Measurements from ENCODE around the gene CAPN1.

Gene CAPN1

DNA sequence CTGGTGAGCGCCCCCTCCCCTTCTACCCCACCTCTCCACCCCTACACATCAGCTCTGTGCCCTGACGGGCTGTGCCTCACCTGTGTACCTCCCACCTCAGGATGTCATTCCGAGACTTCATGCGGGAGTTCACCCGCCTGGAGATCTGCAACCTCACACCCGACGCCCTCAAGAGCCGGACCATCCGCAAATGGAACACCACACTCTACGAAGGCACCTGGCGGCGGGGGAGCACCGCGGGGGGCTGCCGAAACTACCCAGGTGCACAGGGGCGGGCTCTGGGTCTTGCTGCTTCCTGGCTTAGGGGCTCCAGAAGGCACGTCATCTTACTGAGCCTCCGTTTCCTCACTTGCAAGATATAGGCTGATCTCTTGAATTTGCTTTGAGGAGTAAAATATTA lies 6.8 kb downstream of the CAPN1 start:
- in situ Hi-C loops (cut with HindIII; ENCODE audit: low sequenced_read_pairs), result no loop called here

DNA sequence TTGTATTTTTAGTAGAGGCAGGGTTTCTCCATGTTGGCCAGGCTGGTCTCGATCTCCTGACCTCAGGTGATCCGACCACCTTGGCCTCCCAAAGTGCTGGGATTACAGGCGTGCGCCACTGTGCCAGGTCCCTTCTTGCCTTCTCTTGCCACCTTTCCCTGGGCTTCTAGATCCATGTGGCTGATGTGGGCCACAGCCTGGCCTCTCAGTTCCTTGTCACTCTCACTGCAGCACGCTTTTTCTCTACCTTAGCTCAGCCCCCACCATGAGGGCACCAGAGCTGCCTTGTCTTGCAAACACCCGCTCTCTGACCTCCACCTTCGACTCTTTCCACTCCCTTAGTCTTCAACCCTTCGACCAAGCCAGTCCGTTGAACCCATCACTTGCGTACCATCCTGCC lies 7.5 kb downstream of the CAPN1 start:
- in situ Hi-C loops (cut with HindIII; ENCODE audit: low sequenced_read_pairs), result no loop called here

DNA sequence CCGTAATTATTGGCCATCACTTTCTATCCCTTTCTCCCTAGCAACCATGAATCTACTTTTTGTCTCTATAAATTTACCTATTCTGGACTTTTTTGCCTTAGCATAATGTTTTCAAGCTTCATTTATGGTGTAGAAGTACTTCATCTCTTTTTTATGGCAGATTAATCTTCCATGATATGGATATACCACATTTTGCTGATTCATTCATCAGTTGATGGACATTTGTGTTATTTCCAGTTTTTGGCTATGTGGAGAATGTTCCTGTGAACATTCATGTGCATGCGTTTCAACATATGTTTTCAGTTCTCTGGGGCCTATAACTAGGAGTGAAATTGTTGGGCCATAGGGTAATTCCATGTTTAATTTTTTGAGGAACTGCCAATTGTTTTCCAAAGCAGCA lies 12.8 kb downstream of the CAPN1 start:
- in situ Hi-C loops (cut with HindIII; ENCODE audit: low sequenced_read_pairs), result loop anchor here (5.0 to 10.0 kb wide), 2 partner anchors 57 to 60 kb away; no protein-coding TSS in a partner anchor

DNA sequence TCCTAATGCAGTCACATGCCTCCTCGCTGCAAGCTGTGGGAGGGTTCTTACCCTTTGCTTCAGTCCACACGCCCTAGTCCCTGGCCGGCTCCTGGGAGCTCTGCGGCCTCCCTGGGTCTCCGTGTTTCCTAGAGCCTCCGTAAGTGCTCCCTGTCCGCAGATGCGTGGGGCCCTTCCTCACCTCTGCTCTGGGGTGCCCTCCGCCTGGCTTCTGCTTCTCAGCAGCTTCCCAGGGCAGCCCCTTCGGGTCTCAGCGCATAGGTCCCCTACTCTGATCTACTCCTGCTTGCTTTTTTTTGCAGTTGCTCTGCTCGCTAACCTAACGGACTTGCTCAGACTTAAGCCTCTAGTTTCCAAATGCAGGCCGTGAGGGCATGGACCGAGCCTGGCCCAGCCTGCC lies 22.4 kb downstream of the CAPN1 start:
- in situ Hi-C loops (cut with HindIII; ENCODE audit: low sequenced_read_pairs), result no loop called here

DNA sequence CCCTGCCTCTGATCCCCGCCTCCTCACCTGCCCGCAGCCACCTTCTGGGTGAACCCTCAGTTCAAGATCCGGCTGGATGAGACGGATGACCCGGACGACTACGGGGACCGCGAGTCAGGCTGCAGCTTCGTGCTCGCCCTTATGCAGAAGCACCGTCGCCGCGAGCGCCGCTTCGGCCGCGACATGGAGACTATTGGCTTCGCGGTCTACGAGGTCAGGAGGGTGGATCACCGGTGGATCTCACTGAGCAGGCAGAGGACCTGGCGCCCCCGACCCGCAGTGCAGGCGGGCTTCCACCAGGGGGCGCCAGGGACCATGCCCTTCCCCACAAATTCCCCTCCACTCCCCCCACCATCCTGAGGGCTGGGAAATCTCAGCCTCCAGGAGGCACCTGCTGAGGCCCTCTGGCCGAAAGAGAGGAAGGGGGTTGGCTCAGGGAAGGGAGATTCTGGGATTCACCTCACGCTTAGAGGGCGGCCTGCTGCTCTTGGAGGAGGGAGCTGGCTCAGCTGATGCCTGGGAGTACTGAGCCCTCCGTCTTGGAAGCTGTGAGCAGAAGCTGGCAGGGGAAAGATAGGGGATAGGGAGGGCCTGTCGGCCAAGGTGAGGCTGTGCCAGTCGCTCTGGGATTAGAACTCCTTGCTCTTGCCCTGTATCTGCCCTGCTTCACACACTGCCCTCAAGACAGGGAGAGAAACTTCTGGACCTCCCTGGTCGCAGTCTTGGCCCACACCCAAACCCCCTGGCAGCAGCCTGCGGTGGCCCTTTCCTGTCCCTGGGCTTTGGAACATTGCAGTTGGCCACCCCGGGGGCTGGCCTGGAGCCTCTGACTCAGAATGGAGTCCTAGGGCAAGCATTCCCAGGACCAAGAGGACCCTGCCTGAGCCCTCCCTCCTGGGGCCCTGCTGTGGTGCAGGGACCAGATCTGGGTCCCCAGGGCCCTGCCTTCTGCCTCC lies 23.2 kb downstream of the CAPN1 start:
- in situ Hi-C loops (cut with HindIII; ENCODE audit: low sequenced_read_pairs), result no loop called here

DNA sequence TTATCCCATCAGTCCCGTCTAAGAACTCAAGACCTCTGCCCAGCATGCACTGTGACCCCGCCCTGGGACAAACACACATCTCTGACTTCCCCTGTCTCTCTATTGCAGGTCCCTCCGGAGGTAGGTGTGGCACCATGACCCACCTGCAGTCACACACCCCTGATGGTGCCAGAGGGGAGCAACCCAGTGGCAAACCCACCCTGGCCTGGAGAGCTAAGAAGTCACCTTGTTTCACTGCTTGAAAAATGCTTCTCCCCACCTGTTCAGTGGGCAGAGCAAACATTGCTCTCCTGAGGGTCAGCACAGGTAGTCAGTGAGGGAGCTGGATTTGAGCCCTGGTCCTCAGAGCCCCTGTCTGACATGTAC lies 23.9 kb downstream of the CAPN1 start:
- in situ Hi-C loops (cut with HindIII; ENCODE audit: low sequenced_read_pairs), result no loop called here

DNA sequence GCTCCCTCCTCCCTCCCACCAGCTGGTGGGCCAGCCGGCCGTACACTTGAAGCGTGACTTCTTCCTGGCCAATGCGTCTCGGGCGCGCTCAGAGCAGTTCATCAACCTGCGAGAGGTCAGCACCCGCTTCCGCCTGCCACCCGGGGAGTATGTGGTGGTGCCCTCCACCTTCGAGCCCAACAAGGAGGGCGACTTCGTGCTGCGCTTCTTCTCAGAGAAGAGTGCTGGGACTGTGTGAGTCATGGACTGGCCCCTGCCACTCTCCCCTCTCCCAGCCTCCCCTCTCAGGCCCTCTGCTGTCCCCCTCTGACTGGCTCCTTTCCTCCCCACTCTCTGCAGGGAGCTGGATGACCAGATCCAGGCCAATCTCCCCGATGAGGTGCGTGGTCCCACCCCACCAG lies 24.7 kb downstream of the CAPN1 start:
- in situ Hi-C loops (cut with HindIII; ENCODE audit: low sequenced_read_pairs), result no loop called here

DNA sequence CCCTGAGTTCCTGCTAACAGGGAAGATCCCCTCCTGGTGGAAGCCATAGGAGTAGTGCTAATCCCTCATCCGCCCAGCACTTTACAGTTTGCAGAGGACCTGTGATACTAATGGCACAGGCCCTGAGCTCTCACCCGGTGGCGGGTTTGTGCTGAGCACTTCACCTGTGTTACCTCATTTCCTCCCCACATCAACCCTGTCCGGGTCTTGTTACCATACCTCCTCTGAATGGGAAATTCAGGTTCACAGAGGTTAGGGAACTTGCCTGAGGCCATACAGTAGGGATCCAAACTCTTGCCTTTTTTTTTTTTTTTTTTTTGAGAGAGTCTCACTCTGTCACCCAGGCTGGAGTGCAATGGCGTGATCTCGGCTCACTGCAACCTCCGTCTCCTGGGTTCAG lies 25.2 kb downstream of the CAPN1 start:
- in situ Hi-C loops (cut with HindIII; ENCODE audit: low sequenced_read_pairs), result no loop called here

DNA sequence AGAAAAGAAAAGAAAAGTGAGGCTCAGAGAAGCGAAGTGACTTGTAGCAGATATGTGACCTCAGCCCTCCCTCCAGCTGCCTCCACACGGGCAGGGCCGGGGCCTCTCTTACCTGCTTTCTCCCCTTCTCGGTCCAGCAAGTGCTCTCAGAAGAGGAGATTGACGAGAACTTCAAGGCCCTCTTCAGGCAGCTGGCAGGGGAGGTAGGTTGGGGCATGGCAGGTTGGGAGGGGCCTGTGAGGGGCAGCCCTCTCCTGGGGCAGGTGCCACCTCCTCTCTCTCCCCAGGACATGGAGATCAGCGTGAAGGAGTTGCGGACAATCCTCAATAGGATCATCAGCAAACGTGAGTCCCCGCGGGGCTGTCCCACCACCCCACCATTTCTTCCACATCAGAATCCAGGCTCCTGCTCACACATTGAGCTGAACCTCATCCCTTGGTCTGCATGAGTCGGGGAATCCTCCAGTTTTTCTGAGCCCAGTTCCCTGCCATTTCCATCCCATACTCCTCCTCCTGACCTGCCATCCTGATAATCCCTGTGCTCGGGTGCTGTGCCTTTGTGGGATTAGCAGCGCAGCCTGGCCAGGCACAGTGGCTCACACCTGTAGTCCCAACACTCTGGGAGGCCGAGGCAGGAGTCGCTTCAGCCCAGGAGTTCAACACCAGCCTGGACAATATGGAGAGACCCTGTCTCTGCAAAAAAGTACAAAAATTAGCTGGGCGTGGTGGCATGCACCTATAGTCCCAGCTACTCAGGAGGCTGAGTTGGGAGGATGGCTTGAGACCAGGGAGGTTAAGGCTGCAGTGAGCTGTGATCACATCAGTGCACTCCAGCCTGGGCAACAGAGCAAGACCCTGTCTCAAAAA lies 26.4 kb downstream of the CAPN1 start:
- in situ Hi-C loops (cut with HindIII; ENCODE audit: low sequenced_read_pairs), result no loop called here

DNA sequence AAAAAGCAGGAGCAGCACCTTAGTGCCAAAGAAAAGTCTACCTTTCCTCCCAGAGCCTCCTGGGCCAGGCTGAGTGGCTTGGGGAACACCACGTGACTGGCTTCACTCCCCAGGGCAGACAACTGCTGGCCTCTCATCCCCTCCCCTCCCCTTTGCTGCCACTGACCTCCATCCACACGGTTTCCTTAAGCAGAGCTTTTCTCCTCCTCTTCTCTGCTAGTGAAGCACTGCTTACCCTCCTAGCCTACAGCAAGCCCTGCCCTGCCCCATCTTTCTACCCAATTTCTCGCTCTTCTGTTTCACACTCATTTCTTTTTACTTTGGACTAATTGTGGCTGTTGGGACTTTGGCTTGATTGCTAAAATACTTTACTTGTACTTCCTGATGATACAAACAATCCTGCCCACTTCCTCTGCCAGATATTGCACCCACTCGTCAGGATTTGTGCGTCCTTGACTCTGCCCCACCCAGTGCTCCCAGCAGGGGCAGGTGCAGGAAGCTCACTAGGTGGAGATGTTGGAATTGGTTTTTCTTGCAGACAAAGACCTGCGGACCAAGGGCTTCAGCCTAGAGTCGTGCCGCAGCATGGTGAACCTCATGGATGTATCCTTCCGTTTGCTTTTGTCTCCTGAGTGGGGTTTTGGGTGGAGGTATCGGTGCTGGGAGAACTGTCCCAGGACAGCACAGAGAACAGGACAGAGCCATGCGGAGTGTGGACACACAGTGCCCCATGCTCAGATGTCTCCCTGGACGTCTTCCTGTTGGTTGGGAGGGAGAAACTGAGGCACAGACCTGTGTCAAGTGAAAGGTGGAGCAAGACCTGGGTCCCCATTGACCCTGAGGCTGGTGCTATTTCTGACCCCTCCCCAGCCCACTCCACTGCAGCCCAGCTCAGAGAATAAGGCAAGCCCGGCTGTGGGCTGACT lies 27.3 kb downstream of the CAPN1 start:
- in situ Hi-C loops (cut with HindIII; ENCODE audit: low sequenced_read_pairs), result no loop called here

DNA sequence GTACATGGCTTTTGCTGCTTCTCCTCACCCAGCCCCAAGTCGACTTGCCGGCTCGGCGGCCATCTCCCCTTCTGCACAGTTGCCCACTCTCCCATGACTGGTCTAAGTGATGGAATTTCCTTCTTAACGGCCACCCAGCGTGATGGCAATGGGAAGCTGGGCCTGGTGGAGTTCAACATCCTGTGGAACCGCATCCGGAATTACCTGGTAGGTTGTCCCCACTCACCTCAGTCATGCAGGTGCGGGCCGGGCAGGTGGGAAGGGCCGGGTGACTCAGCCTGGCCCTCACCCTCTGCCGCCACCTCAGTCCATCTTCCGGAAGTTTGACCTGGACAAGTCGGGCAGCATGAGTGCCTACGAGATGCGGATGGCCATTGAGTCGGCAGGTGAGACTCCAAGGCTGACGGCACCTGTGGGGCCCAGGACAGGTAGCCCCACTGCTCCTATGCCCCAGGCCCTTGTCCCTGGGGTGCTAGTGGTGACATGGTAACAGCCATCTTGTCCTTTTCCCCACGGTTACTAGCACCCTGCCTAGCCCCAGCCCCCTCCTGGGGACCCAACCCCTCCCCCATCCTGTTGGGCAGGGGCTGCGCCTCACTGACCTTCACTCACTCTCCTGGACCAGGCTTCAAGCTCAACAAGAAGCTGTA lies 28.1 kb downstream of the CAPN1 start:
- in situ Hi-C loops (cut with HindIII; ENCODE audit: low sequenced_read_pairs), result loop anchor here (5.0 kb wide), 1 partner anchor 93 kb away; the partner anchor contains the start of gene ZNHIT2

DNA sequence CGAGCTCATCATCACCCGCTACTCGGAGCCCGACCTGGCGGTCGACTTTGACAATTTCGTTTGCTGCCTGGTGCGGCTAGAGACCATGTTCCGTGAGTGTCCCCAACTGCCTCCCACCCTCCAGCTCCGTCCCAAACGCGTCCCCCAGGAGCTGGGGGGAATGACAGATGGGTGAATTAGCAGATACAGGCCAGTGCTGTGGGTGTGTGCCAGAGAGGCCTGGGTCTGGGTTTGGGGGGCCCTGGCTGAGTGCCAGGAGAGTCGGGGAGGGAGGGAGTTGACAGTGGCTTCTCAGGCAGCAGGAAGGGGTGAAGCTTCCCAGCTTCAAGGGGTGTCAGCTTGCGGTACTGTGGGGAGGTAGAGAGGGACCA lies 28.6 kb downstream of the CAPN1 start:
- in situ Hi-C loops (cut with HindIII; ENCODE audit: low sequenced_read_pairs), result loop anchor here (5.0 kb wide), 1 partner anchor 93 kb away; the partner anchor contains the start of gene ZNHIT2

DNA sequence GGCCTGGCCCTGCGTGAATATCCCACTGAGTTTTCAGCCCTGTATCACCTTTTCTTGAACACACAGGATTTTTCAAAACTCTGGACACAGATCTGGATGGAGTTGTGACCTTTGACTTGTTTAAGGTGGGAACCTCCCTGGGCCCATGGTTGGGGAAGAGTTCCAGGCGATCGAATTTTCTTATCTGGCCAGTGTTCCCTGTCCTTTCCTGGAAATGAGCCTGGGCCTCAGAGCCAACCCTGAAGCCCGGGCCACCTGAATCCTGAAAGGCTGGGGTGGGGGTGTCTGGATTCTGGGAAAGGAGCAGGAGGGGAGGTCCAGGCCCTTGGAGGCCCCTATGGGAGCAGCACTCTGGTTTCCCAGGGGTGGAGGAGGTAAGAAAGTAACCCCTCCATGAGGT lies 29.0 kb downstream of the CAPN1 start:
- in situ Hi-C loops (cut with HindIII; ENCODE audit: low sequenced_read_pairs), result loop anchor here (5.0 kb wide), 1 partner anchor 93 kb away; the partner anchor contains the start of gene ZNHIT2

DNA sequence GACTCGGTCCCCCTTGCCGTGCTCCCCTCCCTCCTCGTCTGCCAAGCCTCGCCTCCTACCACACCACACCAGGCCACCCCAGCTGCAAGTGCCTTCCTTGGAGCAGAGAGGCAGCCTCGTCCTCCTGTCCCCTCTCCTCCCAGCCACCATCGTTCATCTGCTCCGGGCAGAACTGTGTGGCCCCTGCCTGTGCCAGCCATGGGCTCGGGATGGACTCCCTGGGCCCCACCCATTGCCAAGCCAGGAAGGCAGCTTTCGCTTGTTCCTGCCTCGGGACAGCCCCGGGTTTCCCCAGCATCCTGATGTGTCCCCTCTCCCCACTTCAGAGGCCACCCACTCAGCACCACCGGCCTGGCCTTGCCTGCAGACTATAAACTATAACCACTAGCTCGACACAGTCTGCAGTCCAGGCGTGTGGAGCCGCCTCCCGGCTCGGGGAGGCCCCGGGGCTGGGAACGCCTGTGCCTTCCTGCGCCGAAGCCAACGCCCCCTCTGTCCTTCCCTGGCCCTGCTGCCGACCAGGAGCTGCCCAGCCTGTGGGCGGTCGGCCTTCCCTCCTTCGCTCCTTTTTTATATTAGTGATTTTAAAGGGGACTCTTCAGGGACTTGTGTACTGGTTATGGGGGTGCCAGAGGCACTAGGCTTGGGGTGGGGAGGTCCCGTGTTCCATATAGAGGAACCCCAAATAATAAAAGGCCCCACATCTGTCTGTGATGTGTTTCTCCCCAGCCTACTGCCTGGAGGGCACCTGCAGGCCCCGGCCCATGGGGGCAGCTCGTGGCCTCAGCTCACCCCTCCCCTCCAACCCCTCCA lies 29.8 kb downstream of the CAPN1 start:
- in situ Hi-C loops (cut with HindIII; ENCODE audit: low sequenced_read_pairs), result loop anchor here (5.0 kb wide), 1 partner anchor 94 kb away; the partner anchor contains the start of gene ZNHIT2

DNA sequence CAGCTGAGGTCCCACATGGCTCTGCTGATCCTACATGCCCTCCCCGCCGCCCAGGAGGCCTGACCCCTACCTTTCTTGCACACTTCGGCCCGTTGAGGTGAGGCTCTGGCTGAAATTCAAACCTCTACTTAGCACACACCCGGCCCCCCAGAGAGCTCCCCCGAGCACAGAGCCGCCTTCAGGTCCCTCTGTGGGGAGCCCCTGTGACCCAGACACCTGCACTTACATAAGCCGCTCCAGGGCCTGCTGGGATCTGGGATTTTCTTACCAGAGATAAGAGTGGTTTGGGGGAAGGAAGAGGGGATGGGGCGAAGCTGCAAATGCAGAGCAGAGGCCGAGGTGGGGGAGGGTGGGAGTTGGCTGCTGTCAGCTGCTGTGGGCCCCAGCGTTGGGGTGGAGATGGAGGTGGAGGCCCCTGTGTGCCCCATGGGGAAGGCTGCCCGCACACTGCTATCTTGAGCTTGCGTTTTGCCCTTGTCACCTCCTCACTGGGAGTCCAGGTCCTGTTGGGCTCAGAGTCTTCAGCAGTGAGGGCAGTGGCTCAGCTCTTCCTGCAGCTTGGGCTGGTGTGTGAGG lies 30.6 kb downstream of the CAPN1 start:
- in situ Hi-C loops (cut with HindIII; ENCODE audit: low sequenced_read_pairs), result loop anchor here (5.0 kb wide), 1 partner anchor 95 kb away; the partner anchor contains the start of gene ZNHIT2

DNA sequence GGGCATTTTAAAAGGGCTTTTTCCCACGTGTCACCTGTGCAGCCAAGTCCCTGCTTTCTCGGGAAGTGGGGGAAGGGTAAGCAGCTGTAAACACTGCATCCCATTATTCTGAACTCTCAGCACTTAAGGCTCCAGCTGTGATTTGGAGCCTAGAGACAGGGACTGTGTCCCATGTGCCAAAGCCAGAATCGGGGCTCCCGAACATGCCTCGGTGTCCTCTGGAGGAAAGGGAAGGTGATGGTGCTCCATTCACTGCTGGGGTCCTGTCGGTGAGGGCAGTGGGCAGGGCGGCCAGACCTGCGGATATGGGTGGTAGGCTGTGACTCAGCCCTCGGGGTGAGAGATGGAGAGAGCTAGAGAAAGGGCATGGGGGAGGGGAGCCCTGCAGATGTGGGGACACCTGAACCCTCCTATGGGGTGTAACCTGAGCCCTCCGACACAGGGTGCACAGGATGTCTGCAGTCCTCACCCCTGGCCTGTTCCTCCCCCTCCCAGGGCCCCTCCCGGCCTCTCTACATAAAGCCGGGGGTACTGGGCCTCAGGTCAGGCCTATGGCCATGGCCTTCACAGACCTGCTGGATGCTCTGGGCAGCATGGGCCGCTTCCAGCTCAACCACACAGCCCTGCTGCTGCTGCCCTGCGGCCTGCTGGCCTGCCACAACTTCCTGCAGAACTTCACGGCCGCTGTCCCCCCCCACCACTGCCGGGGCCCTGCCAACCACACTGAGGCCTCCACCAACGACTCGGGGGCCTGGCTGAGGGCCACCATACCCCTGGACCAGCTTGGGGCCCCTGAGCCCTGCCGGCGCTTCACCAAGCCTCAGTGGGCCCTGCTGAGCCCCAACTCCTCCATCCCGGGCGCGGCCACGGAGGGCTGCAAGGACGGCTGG lies 31.8 kb downstream of the CAPN1 start:
- in situ Hi-C loops (cut with HindIII; ENCODE audit: low sequenced_read_pairs), result loop anchor here (5.0 kb wide), 1 partner anchor 96 kb away; the partner anchor contains the start of gene ZNHIT2

DNA sequence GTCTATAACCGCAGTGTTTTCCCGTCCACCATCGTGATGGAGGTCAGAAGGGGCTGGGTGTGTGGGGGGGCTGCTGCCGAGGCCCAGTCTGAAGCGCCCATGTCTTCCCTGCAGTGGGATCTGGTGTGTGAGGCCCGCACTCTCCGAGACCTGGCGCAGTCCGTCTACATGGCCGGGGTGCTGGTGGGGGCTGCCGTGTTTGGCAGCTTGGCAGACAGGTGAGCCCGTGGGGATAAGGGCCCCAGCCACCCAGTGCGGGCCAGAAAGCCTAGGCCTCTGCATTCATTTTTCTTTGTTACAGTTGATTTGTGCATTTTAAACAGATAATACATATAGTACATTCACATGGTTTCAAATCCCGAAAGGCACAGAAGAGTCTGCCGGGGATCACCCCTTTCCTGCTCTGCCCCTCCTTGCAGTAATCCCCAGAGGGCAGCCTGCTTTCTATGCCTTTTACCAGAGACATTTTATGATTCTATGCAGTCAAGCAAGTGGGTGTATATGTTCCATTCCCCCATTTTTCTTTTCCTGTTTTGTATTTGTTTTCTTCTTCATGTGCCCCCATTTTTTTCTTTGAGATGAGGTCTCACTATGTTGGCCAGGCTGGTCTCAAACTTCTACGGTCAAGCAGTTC lies 32.6 kb downstream of the CAPN1 start:
- in situ Hi-C loops (cut with HindIII; ENCODE audit: low sequenced_read_pairs), result loop anchor here (5.0 kb wide), 1 partner anchor 97 kb away; the partner anchor contains the start of gene ZNHIT2
